GM18517 (cell line): ENCODE data around the gene AAMP.

Source experiments
- ATAC-seq: cut with Tn5 transposase; IDR thresholded peaks from one replicate; pipeline ENCODE4 v1.9.1; 2021; ENCODE audit warnings: mild to moderate bottlenecking, moderate library complexity; ENCODE audit not compliant: unreplicated experiment

Gene AAMP

DNA sequence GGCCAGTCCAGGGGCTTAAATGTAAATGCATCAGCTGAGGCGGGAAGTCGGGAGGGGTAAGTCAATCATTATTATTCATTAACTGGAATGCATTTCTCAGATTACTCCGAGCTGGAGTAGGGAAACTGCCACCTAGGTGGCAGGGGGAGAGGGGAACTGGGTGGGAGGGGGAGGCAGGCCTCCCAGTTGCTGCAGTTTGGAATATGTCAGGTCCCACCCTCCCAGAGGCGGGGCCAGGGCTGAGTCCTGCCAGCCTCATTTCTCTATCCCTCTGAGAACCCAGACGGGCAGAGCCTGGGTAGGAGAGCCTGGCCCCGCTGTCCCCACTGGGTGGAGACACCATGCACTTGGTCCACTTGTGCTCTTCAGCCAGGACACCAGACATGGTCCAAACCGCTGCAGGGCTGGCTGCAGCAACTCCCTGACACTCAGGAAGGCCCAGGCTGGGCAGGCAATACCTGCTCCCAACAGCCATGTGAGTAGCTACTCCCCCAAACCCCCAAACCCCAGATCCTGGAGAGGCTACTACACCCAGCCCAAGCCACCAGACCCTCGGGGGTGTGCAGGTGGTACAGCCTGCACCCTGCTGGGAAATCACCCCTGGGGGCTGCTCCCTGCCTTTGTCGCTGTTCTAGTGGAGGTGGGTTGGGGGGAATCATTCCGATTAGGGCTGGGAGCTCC is 9.1 kb downstream of the AAMP start, which contains the start of gene GPBAR1:
Gene GPBAR1, plus strand, starts transcription at position 274 of the 681 bp plus-strand sequence. CDS start 1,710 bp downstream, outside the sequence.
- ATAC-seq, result no peak

DNA sequence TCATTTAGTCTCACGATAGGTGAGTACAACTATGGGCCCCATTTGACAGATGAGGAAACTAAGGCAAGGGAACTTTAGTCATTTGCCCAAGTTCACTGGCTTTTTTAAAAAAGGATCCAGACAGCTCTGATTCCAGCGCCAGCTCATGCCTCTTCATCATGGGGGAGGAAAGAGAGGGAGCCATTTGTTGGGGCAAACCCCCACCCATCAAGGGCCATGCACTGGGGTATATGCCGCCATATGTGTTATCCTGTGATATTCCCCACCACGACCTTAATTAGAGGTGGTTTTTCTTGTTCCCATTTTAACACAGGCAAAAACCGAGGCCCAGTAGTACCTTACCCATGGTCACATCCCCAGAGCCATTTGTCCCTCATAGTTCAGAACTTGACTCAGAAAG is 9.8 kb downstream of the AAMP start:
- no peak for ATAC-seq

DNA sequence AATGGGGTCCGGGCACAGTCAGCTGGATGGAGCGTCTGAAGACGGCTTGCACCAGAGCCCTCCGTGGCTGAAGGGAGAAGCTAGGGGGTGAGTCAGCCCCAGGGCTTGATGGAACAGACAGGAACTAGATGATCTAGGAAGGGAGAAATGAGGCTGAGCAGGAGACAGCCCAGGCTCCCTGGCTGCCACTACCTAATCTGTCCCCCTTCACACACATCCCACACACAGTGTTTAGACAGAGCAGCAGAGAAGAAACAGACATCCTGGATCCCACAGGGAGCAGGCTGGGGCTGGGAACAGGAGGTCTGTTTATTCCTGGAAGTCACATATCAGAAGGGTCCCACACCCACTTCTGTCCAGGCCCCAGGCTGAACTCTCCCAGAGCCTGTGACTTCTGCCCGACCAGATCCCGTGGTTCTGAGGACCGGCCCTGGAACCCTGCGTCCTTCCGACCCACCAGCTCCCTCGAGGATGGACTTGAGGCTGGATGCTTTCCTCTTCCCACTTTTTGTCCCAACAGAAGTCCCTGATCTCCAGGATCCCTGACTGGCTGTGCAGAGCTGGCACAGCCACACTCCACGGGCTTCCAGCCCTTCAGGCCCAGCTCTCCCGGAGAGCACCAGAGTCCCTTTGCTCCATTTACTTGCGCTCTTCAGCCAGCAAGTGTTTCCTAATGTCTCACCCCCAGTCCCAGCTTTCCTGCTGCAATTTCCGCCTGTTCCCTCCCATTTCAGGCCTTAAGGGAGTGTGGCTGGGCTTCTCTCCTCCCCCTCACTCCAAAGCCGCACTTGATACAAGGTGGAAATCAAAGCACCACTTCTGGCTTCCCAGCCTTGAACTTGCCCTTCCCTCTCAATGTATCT is 10.6 kb downstream of the AAMP start:
- ATAC-seq, result no peak

DNA sequence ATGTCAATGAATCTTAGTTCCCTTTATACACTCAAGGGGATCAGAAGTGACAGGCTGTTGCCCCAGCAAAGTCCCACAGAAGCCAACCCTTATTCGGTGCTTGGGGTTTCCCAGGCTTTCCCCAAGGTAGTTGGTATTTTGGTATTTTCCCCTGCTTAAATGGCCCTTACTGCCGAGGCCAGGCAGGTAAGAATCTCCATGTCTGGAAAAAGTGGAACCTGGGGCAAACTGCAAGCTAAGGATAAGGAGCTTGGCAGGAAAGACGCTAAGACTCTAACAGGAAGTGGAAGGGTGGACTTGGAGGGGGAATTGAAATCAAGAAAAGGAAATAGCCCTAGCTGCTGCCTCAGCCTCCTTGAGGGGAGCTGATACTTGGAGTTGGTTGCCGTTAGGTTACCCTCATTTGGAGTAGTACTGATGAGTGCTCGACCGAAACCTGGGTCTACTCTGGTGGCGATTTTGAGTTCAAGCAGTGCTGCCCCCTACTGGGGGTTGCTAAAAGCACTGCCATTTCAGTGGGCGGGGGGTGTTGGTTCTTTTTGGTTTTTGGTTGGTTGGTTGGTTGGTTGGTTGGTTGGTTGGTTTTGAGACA is 12.5 kb downstream of the AAMP start:
- ATAC-seq, result peak; percentile 57

DNA sequence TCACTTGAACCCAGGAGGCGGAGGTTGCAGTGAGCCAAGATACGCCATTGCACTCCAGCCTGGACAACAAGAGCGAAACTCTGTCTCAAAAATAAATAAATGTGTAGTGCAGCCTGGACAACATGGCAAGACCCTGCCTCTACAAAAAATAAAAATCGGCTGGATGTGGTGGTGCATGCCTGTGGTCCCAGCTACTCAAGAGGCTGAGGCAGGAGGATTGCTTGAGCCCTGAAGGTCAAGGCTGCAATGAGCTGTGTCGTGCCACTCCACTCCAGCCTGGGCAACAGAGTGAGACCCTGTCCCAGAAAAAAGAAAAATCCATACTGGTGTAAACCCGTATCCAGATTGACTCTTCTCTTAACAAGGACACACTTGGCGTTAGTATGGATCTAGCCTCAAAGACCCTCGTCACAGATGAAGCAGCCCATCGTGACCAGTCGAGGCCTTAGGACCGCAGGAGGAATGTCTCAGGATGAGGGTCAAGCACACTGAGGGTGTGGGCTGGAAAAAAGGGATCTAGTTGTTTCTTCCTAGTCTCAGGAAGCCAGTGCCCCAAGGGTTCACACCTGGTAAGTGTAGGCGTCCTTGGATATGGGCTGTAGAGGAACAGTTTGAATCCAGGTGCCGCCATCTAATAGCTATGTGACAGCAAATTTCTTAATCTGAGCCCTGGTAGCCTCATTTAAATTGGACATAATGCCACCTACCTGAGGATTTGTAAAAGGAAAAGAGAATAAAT is 13.2 kb downstream of the AAMP start:
- ATAC-seq, result no peak

DNA sequence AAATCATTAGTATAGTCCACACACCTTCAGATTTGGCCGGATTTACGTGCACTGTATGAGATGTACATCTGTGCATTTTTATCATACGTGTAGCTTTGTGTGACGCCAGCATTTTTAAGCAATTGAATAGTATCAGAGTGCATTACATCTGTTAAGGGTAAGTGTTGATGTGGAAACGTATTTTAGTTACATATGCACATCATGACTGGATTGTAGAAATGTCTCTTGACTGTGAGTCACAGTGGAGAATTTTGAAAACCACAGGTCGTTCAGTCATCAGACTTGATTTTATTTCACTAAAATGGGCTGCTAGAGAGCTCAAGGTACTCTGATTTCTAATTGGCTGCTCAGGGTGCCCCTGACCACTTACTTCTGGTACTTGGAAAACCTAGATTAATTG is 14.5 kb downstream of the AAMP start:
- ATAC-seq, result no peak

DNA sequence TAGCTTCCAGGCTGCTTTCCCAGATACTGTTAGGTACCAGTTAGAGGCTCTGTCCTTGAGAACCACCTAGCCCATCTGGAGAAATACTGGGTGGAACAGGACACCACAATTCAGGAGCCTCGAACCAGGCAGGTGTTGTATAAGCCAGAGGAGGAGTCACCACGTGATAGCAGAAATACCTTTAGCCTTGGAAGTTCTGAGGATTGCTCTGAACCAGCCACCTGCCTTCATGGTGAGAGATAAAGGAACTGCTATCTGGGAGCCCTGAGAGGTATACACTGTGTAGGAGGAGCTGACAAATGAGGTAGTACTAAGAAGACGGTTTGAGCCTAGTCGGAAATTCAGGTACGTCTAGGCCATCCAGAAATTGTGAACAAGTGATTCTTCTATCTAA is 16.7 kb downstream of the AAMP start:
- no peak for ATAC-seq

DNA sequence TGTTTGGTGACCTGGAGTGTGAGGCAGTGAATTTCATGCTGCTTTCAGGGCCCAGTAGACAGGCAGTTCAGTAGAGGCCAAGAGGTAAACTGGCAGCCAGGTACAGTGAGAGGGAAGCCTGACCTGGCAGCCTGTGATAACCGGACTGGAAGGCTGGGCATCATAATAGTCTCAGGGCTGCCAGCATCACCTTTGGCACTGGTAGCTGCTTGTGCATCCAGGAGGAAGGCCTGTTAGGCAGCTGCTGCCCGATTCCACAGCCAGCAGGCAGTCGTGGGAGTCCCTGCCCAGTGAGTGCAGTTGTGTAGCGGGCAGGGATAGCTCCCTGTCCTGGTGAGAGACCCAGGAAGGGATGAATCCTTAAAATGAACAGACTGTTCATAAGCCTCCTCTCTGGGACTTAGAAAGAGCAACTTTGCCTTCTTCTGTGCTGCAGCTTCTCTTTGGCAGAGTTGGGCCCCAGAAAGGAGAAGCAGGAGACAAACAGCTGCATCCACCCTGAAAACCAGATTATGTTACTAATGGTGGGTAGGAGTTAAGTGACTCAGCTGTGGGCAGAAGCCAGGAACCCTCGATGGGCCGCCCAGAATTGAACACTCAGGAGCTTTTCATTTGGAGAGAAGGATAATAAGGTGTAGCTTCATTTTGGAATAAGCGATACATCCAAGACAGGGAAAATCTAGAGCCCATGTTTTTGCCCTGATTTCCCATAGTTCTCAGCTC is 17.3 kb downstream of the AAMP start:
- no peak for ATAC-seq

DNA sequence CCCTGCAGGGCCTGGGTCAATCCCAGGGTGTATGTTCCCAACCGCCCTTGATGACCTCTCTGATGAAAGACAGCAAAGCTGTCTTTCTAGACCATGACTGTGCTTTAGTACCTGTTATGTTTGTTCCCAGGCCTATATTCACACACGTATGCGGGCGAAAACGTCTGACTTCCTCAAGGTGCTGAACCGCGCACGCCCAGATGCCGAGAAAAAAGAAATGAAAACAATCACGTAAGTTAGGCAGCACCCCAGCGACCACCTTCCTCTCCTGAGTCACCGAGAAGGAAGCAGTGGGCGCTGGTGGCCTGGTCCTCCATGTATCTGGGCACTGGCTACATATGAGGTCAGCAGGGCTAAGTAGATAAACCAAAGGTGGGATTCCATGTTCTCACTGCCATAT is 20.2 kb downstream of the AAMP start:
- ATAC-seq, result no peak

DNA sequence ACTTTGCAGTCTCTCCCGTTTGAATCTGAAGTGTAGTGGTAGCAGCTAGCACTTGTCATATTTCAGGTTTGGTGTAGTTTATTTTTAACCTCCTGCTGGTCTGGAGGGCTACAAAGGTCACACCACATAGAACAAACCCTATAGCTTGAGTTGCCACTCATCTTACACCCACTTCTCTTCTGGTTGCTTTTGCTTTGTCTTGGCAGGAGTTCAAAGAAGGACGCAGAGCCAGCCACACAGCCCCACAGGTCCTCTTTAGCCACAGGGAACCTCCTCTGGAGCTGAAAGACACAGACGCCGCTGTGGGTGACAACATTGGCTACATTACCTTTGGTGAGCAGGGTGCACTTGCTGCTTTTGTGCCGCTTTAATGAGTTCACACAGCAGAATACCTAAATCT is 24.7 kb downstream of the AAMP start:
- no peak for ATAC-seq

DNA sequence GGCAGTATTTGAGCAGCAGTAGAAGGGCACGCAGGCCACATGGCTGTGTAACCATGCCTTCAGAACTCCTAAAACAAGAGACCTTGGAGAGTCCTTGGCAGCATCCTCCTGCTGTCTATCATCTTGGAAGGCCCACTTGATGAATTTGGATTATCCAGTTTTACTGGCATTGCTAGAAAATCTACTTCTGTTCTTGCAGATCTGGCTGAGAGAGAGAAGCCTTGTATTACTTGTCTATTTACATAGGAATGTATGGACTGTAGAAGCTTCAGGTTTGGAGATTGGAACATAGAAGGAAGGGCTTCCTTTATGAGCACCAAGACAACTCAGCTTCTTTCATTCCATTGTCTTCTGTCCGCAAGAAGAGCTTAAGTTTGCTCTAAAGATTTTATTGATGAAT is 25.3 kb downstream of the AAMP start:
- ATAC-seq, result no peak

DNA sequence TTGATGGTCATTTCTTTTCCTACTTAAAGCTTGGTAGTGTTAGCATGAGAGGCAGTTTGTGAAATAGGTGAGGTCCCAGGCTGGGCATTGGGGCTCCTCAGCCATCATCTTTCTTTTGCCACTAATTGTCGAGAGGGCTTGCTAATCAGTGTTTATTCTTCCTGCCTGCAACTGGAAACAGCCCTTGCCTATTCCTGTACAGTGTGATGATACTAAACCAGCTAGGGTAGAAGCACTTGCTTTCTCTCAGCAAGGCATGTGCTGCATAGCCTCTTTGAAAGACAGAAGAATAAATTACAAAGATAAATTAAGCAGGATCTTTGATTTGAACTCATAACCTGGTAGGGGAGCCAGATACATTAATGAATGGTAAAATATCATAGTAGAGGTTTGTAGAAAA is 25.7 kb downstream of the AAMP start:
- ATAC-seq, result no peak

DNA sequence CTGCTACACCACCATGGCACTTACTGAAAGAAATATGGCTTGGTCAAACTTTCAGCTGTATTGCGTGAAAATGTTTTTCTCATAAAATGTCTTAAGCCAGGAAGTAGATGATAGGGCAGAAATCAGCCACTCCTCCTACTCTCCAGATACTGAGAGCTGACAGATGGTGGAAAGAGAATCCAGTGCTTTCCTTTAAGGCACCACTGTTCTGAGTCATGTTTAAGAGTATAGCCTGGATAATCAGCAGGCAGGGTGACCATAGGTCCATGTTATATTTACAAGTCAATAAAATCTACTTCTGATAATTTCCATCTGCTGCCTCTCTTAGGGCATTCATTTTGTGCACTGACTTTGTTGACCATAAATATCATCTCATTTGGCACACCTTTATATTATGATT is 31.1 kb downstream of the AAMP start:
- no peak for ATAC-seq

DNA sequence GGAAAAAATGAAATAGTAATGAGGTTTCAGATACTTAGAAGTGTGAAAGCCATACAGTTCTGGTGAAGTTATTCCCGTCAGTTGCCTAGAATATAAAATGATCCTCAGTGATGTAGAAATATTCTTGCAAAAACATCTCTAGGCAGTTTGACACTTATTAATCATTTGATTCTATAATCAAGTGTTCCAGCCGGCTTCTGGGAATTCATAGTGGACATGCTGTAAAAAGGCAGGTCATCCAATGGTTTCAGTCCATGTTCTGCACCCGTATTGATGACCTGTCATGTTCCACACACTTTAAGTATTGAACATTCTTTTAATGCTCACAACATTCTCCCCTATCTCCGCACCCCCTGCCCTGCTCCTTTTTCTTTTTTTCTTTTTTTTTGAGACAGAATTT is 33.1 kb downstream of the AAMP start:
- no peak for ATAC-seq

DNA sequence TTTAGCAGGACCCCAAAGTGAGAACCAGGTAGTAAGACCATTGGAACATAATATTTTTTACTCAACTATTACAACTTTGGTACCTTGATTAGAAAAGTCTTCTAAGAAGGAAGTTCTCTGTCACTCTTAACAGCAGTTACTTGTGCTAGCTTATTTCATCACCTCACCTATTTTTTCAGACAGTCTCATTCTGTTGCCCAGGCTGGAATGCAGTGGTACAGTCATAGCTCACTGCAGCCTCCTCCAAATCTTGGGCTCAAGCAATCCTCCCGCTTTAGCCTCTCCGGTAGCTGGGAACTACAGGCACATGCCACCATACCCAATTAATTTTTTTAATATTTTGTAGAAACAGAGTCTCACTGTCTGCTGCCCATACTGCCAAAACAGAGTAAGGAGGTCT is 34.9 kb downstream of the AAMP start:
- no peak for ATAC-seq

DNA sequence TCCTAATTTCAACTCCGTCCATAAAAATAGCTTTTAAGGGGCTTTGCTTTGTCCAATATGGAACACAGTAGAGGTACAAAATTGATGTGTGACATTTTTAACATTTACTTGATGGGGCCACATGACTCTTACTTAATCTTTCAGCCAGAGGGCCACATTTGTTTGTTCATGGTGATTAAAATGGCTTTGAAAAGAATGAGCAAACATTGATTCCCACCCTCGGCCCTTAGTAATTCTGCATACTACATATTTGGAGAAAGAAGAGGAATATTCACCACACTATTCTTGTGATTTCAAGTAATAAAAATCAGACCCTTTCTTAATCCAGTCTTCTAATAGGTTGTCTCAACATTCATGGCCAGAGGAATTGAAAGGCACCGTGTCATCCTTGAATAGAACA is 35.4 kb downstream of the AAMP start:
- no peak for ATAC-seq

DNA sequence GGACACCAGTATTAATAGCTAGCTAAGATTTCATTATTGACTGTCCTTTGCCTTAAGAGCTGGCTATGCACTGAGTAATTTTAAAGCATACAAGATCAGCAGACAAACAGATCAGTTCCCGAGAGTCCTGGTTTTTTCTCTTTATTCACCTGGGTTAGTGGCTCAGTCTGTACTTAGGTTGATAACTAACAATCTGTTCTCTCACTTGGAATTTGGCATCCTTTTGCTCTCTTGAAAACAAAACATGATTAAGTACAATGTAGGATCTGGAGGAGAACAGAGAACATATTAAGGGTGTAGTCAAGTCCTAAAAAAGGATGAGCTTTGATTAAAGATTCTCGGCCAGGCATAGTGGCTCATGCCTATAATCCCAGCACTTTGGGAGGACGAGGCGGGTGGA is 36.4 kb downstream of the AAMP start:
- no peak for ATAC-seq

DNA sequence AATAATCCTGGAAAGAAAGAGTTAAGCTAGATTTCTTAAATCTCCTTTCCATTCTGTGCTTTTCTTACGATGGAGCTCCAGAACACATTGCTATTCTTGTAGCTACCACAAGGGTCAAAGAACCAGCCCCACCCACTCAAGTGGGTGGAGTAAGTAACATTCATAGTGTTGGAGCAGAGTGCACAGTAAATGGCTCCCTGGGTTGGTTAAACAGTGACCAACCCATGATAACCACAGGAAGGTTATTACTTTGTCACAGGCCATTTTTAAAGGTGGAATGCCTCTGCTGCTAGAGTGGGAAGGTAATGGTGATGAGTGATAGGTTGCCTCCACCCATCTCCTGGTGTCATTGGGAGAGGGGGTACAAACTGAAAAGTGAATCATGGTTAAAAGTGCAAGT is 39.1 kb downstream of the AAMP start:
- peak; percentile 61 for ATAC-seq

DNA sequence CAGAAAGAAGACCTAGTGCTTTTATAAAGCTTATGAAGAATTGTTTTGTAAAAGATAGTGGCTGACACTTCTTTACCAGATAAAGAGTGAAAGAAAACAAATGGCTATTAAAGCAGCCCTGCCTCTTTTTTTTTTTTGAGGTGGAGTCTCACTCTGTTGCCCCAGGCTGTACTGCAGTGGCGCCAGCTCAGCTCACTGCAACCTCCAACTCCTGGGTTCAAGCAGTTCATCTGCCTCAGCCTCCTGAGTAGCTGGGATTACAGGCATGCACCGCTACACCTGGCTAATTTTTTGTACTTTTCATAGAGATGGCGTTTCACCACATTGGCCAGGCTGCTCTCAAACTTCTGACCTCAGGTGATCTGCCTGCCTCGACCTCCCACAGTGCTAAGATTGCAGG is 40.1 kb downstream of the AAMP start:
- ATAC-seq, result no peak

DNA sequence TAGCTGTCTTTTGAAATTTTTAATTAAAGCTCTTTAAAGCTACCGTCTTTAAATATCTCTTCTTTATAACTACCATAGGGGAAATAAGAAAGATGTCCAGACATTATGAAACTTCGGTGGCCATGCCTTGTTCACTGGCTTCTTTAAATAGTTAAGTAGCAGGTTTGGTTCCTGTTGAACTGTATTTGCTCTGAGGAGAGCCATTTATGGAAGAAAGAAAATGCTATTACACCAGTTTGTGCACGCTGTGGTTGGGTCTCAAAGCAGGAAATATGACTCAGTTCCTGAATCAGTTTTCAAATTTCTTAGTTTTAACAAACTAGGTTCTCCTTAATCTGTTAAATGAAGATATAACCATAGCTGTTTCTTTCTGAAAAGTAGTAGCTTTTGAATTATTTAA is 40.7 kb downstream of the AAMP start:
- peak; percentile 86 for ATAC-seq
